GM19395 (cell line): Measurements from ENCODE around the gene PRTFDC1.
"Not testable (repeated sequence)": the region's sequence is repeated elsewhere in the genome, so short reads cannot be mapped to it uniquely, and the experiment has no call there.

ENCODE experiments used
- ATAC-seq: cut with Tn5 transposase; IDR thresholded peaks from one replicate; pipeline ENCODE4 v1.9.1; 2021; ENCODE audit warnings: mild to moderate bottlenecking, moderate library complexity; ENCODE audit not compliant: unreplicated experiment

The PRTFDC1 gene, protein sequence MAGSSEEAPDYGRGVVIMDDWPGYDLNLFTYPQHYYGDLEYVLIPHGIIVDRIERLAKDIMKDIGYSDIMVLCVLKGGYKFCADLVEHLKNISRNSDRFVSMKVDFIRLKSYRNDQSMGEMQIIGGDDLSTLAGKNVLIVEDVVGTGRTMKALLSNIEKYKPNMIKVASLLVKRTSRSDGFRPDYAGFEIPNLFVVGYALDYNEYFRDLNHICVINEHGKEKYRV

DNA sequence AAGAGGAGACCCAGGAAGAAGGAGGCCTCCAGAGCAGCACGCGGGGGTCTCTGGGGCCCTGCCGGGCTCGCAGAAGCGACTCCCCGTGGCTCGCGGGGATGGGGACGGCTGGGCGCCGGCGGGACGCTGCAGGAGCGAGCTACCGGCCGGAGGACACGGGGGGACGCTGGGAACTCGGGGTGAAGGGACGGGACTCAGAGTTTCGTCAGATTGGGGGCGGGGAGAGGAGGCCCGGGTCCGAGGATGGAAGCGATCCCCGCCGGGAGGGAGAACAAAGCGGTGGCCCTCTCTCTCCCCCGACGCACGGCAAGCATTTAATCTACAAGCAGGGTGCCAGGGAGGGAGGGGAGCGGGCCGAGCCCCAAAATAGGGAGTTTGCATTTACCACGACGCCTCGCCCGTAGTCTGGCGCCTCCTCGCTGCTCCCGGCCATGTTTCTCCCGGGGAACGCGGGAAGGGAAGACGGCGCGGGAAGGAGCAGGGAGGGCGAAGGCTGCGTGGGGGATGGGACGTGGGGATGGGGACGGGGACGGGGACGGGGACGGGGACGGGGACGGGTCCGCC, at the start of gene PRTFDC1:
TSS of gene PRTFDC1 (minus strand) at position 464 of the 564 bp plus-strand sequence. CDS start at position 433, 31 bp downstream.
- ATAC-seq: peak; percentile 55

DNA sequence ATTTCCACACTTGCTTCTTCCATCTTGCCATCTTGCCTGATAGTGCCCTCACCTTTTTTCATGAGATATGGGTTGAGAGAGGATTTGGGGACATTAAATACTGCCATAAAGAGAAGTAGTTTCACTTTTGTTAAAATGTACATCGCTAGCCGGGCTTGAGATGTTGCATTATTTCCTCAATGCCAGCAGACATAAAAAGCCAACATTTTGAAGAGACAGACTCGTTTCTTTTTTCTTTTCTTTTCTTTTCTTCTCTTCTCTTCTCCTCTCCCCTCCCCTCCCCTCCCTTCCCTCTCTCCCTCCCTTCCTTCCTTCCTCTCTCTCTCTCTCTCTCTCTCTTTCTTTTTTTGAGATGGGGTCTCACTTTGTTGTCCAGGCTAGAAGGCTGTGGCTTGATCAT, 45.6 kb upstream of the PRTFDC1 start:
- no peak for ATAC-seq

DNA sequence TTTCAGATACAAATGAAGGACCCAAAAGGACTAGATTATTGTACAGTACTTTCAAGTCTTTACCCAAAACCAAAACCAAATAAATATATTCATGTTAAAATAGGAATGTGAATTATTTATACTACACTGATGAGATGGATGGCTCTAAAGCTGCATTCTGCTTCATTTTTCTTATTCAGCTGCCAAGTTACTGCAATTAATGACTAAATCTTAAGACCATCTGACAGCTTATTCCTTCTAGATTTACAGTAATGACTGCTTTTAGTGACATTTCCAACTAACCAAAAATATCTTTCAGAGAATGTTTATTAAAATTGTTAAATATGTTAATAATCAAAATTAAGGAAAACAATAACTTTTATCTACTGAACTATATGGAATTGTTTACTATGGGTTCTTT, 42.7 kb upstream of the PRTFDC1 start:
- no peak for ATAC-seq

DNA sequence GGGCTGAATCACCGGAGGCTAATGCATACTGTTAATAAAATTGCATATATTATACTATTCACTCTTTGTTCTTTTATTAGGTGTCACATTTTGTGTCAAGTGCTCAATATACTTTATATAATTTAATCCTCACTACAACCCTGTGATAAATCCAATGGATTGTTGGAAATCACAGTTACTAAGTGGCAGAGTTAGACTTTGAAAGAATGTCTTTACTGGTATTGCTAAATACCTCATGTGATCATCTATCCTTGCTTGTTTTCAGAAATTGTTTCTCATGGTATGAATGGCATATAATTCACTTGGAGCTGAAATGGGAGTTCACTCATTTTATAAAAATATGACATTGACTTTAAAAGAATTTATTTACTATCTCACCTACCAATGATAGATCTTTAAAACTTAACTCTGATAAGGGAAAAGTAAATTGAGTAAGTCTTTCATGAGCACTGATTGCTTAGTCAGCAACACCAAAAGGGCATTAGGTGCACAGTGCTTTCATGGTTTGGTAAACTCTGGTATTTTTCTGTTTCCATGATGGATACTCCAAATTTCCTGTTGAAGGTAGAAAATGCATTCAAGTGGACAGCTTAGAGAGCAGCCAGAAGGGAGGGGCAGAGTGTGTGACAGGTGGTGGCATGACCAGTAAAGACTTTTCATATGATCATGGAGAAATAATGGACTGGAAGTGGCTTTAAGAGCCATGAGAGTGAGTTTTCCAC, 41.0 kb upstream of the PRTFDC1 start:
- ATAC-seq: no peak

DNA sequence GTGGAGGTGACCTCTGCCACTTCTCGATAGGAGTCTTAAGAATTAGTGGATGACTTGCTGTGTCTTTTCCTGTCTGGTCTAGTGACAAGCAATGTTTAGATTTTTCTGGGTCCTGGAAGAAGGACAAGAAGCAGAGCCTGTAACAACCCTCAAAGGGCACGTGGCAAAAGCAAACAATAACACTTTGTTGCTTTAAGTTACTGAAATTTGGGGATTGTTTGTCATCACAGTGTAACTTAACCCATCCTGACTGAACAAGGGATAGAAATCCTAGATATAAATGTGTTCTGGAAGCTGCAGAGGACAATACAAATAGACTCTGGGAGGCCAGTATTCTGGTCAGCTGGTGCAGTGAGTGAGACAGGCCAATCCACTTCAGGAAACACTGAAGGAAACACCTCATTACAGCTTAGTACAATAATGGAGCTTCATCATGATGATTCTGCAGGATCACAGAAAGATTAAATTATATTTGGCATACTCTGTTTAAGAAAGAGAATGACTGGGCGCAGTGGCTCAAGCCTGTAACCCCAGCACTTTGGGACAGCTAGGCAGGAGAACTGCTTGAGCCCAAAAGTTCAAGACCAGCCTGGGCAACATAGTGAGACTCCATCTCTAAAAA, 40.2 kb upstream of the PRTFDC1 start:
- no peak for ATAC-seq

DNA sequence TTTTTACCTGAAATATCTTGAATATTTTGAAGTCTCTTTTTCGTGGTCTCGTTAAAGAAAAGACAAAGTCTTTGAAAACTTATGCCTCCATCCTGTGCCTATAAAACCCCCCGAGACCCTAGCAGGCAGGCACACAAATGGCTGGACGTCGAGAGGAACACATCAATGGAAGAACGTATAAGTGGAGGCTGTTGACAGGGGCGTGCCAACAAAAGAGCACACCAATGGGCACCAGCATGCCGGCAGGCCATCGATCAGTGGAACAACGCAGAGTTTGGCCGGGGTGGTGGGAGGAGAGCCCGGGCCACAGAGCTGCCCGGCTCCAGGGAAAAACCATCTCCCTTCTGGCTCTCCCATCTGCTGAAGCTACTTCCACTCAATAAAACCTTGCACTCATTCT, 38.9 kb upstream of the PRTFDC1 start:
- no peak for ATAC-seq

DNA sequence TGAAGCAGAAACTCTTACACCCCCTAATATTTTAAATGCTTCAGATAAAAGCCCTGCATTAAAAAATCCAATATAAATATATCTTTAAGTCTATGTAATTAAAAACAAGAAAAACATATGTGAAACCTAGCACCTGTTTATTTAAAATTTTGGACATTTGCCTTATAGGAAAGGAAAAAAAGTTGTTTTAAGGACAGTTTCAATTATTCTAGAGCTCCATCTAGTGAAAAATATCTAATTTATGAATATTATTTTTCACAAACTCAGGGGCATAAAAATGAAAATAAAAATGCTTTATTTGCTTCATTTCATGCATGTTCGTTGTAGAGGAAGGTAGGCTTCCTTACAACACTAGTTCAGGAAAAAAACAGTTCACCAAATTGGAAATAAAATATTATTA, 37.5 kb upstream of the PRTFDC1 start:
- no peak for ATAC-seq

DNA sequence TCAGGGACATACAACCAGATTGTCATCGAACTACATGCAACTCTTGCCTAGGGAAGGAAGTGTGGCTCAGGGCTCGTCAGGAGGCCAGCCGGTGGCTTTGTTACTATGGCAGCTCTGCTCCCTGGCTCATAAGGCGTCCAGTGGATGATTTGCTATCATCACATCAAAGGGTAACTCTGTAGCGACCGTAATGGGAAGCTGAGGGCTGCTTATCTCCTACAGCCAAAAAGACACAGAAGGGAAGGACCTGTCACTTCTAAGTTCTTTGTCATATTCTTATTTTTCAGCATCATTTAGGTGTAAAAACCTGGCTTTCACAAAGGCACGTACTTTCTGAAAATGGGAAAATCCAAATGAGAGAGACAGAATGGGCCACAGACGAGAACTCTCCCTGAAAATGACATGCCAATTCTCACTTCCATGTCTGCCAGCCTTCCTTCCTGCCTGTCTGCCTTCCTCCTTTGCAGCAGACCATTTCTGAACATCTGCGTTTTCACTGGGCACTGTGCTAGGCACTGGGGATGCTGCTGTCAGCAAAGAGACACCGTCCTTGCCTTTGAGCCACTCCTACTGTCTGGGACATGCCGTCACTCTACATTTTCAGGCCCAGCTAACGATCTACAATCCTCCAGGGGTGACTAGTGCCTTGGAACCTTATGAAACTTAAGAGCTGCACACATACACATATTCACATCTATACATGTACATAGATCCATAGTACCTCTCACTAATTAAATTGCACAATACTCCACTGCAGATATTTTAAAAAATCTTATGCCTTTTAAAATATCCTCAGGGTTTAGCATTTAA, 36.6 kb upstream of the PRTFDC1 start:
- no peak for ATAC-seq

DNA sequence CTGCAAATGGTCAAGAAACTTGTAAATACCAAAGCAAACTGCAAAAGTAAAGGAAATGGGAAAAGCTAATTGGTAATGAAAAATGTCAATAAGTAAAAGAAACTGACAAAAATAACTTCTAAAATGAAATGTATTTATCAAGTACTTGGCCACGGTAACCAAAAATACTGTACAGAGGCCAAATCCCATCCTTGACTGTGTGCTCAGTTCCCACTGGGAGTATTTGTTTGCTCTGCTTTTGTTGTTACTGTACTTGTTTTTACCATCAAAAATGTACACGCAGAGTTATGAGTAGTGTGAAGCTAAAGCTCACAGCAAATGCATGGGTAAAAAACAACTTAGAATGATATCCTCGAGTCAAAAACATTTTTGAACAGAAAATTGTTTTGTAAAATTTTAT, 32.5 kb upstream of the PRTFDC1 start:
- ATAC-seq: no peak

DNA sequence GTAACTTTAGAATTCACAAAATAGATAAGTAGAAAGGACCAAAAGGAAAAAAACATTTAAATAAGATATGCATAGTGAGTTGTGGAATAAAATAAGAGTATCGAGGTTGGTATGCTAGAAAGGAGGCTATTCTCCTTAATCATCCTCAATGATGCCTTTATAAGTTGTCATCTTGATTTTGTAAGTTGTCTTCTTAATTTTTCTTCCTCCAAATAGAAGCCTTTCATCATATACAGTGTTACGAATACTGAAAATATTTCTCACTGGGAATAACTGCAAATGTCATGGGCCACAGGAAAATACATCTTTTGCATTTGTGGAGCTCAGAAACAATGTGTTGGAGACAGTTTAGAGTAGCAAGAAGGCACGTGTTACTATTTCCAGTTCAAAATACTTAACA, 31.5 kb upstream of the PRTFDC1 start:
- ATAC-seq: no peak

DNA sequence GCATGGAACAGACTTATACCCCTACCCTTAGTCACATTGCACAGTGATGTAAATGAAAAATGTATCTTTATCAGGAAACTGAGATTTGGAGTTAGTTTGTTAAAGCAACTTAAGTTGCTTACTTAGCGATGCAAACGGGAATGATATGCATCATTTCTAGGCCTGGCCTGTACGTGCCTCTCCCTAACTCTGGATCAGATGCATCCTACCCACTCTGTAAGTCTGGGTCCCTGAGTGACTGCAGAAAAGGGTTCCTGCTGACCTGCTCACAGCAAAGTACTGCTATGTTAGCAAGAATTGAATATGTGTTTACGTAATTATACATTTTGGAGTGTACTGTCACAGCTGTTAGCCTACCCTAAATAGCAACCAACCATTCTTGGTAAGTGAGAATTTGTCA, 30.7 kb upstream of the PRTFDC1 start:
- ATAC-seq: no peak

DNA sequence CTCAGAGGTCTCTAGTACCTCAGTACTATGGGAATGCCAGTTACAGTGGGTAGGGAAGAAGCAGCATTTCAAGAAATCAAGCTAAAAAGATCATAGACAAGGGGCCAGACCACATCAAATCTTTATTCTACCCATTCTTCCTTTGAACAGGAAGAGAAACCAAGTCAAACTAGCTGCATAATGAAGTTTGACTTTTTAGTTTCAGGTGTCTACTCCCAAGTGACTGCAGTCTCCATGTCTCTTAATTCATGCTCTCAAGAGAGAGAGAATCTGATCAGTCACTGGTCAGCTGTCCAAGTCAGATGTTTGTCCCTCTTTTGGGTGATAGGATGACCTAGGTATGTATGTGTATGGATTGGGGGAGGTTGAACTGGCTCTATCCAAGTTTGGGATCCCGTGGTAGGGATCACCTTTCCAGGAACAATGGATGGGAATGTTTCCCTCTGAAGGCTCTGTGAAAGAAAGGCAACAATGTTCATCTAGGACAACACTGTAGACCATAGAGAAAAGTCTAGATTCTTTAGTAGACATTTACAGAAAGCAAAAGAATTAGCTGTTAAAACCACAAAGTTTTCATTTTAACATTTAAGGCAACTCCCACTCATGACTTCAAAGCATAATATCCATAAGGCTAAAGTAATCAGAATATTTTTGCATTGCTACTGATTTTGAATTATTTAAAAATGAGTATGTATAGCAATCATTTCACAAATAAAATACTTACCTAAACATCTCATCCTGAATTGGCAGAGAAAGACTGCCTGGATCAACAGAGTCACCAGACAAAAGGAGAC, 30.1 kb upstream of the PRTFDC1 start:
- peak; percentile 64 for ATAC-seq

DNA sequence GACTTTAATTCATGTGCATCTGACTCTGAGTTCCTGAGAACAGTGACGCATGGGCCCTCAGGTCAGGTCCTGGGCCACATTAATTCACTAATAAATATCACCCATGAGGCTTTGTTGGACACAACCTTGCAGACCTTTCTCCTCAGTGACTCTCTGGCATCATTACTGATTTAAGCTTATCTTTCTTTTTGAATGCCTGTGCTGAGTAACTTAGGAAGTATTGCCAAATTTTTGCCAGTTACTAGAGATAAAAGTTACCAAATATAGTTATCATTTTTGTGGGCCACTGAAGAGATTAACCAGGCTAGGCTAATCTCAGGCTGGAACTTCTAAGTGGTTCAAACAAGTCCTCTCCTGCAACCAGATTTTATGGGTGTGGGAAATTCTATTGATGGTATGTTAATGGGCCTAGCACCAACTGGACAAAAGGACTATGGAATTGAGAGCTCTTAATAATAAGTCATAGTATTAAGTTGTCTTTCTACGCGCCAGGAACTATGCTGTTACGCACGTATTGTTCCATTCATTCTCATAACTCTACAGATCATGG, 28.8 kb upstream of the PRTFDC1 start:
- ATAC-seq: no peak

DNA sequence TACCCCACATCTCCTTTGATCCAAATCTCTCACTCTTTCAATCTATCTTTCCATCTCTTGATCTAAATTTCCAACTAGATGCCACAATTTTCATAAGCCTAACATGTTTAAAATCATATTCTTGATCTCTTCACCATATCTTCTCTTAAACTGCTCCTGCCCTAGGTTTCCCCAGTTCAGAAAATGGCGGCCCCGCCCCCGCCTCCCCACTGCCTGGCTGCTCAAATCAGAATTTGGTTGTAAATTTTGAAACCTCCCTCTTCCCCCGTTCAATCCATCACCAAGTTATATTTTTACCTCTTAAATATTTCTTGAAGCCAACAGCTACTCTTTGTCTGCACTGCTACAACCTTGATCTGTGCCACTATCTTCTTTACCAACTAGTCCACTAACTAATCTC, 27.3 kb upstream of the PRTFDC1 start:
- ATAC-seq: no peak

DNA sequence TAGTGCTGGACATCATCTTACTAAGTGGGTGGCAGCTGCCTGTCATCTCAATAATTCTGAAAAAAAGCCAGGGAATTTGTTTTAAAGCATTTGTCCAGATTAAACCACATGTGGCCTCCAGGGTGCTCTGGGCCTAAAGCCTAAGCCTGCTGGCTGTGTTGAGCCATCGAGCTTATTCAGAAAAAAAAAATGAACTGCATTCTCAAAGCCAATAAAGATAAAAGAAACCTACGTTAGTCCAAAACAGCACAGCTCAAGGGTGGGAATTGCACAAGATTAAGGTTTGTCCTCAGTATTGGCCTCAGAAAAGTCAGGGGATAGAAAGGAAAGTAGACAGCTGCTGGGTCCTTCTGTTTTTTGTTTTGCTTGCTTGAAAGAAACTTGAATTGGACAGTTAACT, 22.6 kb upstream of the PRTFDC1 start:
- no peak for ATAC-seq

DNA sequence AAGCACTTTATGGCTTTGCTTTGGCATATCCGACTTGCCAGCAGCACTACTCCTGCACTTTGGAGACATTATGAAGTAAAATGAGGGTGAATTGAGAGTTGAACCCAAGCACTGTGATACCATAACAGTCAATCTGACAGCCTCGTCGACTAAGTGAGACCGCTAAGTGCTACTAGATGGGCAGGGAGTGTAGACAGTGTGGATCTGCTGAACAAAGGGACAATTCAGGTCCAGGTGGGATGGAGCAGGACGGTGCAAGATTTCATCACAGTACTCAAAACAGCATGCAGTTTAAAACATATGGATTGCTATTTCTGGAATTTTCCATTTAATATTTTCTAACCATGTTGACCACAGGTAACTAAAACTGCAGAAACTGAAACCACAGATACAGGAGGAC, 20.8 kb upstream of the PRTFDC1 start:
- ATAC-seq: no peak

DNA sequence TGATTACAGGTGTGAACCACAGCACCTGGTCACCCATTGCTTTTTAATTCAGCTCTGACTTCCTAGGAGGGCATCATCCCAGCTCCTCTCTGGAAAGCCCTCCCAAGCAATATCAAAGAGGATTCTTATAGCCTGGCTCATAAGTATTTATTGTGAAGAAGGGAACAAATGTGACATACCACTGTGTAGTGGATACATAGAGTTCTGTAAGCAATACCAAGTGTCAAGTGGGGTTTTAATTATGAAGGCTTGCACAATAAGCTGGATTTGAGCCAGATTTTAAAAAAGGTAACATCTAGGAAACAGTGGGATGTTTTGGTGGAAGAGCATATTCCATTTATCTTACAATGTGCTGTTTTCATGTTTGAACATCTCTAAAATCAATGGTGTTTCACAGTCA, 19.0 kb upstream of the PRTFDC1 start:
- no peak for ATAC-seq

DNA sequence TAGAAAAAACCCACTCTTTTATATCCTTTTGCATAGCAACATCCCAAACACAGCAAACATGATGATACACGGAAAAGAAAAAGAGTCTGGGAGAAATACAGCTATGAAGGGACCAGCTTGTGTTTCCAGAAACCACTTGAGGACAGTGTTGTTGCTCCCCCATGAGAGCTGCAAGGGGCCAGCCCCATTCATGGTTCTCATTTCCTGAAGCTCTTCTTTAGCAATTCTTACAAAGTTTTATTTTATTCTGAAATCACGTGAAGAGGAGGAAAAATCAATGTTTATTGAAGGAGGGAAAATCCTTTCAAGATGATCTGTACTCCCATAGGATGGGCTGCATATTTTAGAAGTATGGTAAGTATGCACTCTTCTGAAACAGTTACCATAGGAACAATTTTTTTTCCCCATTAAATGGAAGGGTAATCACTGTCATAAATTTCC, 17.5 kb upstream of the PRTFDC1 start:
- no peak for ATAC-seq

DNA sequence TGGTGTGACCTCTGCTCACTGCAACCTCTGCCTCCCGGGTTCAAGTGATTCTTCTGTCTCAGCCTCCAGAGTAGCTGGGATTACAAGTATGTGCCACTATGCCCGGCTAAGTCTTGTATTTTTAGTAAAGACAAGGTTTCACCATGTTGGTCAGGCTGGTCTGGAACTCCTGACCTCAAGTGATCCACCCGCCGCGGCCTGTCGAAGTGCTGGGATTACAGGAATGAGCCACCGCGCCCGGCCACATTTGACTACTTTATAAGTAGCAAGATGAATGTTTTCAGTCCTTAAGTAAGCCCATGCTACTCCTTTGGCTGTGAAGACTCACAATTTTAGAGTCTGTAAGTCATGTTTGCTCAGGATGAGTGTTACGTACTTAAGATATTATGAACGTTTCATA, 16.5 kb upstream of the PRTFDC1 start:
- not testable (repeated sequence) for ATAC-seq

DNA sequence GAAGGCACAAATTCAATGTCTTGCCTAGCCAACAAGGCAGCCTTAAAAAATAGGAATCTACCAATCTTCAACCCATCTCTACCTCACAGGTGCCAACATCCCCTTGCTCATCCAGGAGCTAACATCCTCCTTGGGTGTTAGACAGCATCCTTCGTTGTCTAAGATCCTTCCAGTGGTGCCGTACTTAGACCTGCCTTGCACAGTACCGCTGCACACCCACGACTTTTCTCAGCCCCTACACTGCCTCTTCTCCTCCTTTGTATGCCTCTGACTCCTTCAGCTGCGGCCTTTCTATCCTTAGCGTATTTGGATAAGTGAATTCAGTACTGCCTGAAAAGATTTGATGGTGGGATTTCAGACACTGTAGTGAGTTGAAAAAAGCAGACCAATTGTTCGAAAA, 15.9 kb upstream of the PRTFDC1 start:
- ATAC-seq: no peak
